DMS79 (cell line): ENCODE measurements around the gene CDHR4.
"Not testable (repeated sequence)": the region's sequence is repeated elsewhere in the genome, so short reads cannot be mapped to it uniquely, and the experiment has no call there.

Experiments
- DNase-seq: peaks from one replicate; lab custom pipeline; 2025; lab: John Stamatoyannopoulos, UW

The CDHR4 gene

DNA sequence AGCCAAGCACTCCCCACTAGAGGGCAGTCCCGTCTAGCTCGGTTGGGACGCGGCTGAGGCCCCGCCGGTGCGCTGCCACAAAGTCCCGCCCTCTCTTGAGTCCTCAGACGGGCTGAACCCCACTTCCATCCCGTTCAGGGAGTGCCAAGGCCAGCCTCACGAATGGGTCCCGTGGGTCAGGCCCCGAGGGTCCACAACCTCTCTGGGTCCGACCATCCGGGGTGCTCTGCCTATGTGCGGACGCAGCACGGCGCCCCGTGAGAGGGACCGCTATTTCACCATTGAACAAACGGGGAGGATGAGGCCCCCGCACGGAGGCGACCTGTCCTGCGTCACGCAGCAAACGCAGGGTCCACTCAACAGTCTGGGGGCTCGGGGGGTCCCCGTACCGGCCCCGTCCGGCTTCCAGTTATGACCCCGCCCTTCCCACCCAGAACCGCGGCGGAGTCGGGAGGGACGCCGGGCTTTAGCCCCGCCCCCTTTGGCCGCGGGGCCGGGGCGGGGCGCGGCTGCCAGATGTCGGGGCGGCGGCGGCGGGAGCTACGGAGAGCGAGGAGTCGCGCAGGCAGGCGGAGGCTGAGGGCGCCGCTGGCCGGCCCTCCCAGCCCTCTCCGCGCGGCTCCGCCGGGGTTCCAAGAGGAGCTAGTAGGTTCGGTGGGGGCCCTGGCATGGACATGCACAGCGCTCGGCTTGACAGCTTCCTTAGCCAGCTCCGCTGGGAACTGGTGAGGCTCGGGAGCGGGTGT is 3.2 kb upstream of the CDHR4 start, which contains the start of gene INKA1:
INKA1 (plus strand) TSS at position 543 of the 746 bp plus-strand sequence; CDS start at position 675, 132 bp downstream.
- DNase-seq: peak; percentile 56

DNA sequence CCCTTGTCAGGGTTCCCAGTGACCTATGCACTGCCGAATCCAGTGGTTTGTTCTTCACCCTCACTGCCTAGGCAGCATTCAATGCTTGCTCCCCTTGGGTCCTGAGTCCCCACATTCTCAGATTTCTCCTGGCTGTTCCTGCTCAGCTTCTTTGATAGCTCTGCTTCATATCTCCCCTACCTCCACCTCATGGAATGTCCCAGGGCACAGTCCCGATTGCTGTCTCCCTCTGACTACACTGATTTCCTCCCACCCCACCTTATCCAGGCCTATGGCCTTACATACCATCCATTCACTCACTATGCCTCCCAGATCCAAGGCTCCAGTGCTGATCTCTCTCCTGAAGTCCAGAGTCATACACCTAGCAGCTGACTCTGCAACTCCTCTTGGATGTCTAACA is 1.5 kb upstream of the CDHR4 start:
- DNase-seq: no peak

DNA sequence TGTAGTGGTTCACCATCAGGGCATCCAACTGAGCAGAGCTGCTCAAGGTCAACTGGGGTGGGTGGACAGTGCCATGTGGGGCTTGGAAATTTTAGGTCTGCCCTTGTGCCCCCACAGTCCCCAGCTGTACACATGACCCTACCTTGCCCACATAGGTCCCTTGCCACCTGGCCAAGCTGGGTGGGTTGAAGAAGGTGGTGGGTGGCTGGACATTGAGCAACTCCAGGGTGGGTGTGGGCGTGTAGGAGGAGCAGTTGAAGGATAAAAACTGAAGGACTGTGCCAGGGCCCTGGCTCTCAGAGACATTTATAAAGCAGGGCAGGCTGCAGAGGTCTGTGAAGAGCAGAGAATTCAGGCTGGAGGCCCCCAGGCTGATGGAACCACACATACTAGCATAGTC is 568 bp downstream of the CDHR4 start:
- no peak for DNase-seq

DNA sequence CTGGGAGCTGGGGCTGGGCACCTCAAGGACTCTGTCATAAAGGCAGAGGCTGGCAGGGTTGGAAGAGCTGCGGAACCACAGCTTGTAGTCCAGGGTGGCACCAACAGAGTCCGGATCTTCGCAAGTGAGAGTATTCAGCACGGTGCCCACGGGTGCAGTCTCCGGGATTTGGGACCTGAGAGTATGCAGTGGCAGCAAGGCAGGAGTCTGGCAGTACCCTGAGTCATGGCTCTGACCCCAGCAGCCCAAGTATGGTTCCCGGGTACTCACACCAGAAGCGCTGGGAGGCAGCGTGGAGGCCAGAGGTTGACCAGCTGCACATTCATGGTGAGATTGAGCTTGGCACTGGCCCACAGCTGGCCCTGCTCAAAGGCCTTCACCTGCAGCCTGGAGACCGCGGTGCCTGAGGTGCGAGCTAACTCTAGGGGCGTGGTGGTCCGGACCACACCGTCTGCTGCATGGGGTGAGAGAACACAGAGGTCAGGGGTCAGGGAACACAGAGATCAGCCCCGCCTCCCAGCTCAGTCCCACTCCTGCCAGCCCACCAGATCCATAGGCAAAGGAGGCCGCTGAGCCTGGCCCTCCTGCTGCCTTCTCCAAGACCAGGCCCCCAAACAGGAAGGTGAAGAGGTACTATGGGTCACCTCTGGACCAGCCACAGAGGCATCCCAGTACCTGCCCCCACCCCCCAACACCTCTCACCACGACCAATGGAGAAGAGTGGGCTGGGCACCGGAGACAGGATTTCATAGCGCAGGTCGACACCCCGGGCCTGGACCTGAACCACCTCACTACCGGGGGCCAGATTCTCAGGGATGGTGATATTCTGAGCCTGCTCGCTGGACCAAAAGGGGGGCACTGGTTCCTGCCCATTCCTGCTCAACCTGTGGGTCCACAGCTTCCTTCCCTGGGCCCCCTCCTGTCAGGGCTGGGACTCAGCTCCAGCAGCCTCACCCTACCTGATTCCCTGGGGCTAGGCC is 4.5 kb downstream of the CDHR4 start:
- no peak for DNase-seq

DNA sequence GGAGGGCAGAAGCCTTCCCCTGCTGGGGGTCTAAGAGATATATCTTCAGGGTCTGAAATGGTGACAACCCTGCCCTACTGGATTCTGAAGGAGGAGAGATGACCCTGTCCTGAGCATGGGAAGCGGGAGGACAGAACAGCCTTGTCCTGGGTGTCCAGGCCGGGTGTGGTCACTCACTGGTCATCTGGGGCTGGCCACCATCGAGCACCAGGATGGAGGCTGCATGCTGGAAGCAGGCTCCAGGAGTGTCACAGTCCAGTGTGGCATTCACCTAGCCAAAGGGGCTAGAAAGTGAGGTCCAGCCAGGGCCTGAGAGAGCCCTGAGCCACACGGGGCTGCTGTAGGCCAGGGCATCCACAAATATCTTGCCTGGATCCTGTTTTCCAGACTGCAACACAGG is 5.2 kb downstream of the CDHR4 start:
- no peak for DNase-seq

- no peak for DNase-seq
Measured at GRCh38 chr3:49793486-49794085, 6.1 kb downstream of the CDHR4 start.

GRCh38 chr3:49792371-49793150 is 7.1 kb downstream of the CDHR4 start:
- no peak for DNase-seq

GRCh38 chr3:49791571-49791970 is 8.1 kb downstream of the CDHR4 start:
- DNase-seq: no peak

GRCh38 chr3:49790626-49791411 is 8.9 kb downstream of the CDHR4 start:
- DNase-seq: no peak

GRCh38 chr3:49788056-49788455 is 11.6 kb downstream of the CDHR4 start:
- DNase-seq: no peak

- DNase-seq: no peak
Measured at GRCh38 chr3:49787536-49787935, 12.1 kb downstream of the CDHR4 start.

DNA sequence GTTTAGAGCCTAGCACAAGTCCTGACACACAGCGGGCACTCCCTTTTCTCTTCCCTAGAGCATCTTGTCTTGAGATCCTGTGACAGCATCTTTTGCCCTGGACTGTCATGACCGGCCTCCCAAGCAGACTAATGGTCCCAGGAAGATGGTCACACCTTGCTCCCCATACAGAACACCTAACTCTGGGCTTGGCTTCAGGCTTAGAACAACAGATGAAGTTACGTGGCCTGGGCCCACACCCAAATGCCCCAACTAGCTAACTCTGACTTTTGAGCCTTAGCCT is 12.6 kb downstream of the CDHR4 start:
- DNase-seq: no peak

- peak; percentile 89 for DNase-seq
Measured at GRCh38 chr3:49786357-49787181, 13.1 kb downstream of the CDHR4 start, which contains the start of gene IP6K1. TSS of gene IP6K1 (minus strand) at chr3:49786542. CDS start at chr3:49748040, 38,502 bp downstream.

- no peak for DNase-seq
Measured at GRCh38 chr3:49785565-49786356, 13.9 kb downstream of the CDHR4 start.

- not testable (repeated sequence) for DNase-seq
Measured at GRCh38 chr3:49782277-49782676, 17.4 kb downstream of the CDHR4 start.

- DNase-seq: no peak
Measured at GRCh38 chr3:49781415-49782199, 18.1 kb downstream of the CDHR4 start.

- not testable (repeated sequence) for DNase-seq
Measured at GRCh38 chr3:49780975-49781365, 18.7 kb downstream of the CDHR4 start.
